ENCODE results near the gene KIF6.
A peak's percentile ranks its signal among the peaks of the same experiment; 100 is the strongest.

Gene KIF6

DNA sequence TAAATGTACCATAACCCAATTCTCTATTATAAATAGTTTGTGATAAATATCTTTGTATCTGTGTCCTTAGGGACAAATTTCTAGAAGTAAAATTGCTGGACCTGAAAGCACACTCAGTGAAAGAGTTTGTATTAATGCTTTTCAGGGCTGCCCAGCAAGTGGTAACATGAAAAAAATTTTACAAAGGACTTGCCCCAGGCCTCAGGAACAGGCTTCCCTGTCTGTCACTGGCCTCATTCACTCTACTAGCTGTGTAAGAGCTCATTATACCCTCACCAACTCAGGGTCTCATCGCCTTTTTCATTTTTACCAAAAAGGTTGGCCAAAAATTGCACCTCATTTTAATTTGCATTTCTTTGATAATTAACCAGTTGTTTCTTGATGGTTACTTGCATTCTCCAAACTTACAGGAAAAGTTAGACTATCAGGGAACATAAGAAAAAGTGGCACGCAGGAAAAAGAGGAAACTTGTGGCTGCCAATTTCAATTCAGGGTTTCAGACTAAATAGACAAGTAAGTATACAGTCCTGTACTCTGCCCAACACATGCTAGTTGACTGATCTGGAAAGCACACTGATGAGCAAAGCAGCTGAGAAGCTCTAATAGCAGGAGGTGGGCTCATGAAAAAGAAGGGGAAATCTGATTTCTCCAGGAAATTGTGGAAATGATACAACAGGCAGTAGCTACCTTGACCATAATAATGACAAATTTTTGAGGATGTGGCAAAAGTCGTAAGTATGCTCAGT, 161.5 kb downstream of the KIF6 start:
- TF ChIP-seq, protein P1, sequence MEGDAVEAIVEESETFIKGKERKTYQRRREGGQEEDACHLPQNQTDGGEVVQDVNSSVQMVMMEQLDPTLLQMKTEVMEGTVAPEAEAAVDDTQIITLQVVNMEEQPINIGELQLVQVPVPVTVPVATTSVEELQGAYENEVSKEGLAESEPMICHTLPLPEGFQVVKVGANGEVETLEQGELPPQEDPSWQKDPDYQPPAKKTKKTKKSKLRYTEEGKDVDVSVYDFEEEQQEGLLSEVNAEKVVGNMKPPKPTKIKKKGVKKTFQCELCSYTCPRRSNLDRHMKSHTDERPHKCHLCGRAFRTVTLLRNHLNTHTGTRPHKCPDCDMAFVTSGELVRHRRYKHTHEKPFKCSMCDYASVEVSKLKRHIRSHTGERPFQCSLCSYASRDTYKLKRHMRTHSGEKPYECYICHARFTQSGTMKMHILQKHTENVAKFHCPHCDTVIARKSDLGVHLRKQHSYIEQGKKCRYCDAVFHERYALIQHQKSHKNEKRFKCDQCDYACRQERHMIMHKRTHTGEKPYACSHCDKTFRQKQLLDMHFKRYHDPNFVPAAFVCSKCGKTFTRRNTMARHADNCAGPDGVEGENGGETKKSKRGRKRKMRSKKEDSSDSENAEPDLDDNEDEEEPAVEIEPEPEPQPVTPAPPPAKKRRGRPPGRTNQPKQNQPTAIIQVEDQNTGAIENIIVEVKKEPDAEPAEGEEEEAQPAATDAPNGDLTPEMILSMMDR (IDR thresholded peaks at IDR 0.05; ENCODE audit: low read depth, low read length, missing control alignments), result no peak
- in situ Hi-C loops (cut with HindIII; ENCODE audit: low sequenced_read_pairs), result no loop called here
- H3K4me3 ChIP-seq (ENCODE audit: low read depth, low read length), result no peak overlapping the region
- no peak for DNase-seq (ENCODE audit: low read depth)

DNA sequence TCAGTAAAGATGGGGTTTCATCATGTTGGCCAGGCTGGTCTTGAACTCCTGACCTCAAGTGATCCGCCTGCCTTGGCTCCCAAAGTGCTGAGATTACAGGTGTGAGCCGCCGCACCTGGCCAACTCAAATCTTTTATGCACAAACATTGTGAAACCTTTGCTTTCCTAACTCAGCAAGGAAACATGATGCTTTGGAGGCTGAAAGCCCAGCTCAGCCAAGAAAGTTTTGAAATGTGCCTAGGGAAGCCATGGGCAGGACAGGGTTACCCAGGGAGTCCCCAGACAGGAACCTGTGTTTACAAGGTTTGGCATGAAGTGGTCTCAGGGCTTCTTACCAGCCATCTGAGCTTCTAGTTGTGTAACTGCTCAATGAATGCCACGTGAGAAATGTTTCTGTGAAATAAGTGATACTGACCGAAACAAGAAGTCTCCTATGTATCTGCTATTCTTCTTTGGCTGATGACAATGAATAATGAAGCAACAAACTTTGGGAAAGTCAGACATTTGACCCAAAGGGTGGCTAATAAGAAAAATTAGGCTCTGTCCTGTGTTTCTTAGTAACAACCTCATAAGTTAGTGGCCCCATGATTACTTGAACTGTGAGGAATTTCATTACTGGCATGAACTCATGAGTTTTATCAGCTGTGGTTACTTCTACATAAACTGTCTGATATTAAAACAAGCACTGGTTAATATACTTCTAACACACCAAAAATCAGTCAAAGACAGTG, 163.5 kb downstream of the KIF6 start:
- H3K4me3 ChIP-seq (ENCODE audit: low read depth, low read length), result no peak overlapping the region
- DNase-seq (ENCODE audit: low read depth), result no peak
- TF ChIP-seq, protein P1 (IDR thresholded peaks at IDR 0.05; ENCODE audit: low read depth, low read length, missing control alignments), result no peak
- in situ Hi-C loops (cut with HindIII; ENCODE audit: low sequenced_read_pairs), result no loop called here

DNA sequence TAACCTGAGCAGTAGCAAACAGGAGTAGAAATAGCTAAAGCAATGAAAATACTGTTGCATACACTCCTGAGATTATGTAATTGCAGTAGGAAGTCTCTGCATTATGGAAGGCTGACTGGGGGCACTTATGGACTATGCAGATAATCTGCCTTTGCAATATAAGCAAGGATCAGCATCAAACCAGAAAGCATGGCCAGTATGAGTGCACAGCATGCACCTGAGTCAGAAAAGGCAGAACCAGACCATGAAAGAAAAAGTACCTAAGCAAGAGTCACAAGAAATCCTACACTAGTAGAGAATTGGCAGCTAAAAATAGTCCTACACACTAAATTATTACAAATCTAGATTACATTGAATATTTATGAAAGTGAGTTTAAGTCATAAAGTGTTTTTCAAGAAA, 164.3 kb downstream of the KIF6 start:
- no peak for DNase-seq (ENCODE audit: low read depth)
- in situ Hi-C loops (cut with HindIII; ENCODE audit: low sequenced_read_pairs), result no loop called here
- TF ChIP-seq, protein P1 (IDR thresholded peaks at IDR 0.05; ENCODE audit: low read depth, low read length, missing control alignments), result no peak
- H3K4me3 ChIP-seq (ENCODE audit: low read depth, low read length), result no peak overlapping the region

DNA sequence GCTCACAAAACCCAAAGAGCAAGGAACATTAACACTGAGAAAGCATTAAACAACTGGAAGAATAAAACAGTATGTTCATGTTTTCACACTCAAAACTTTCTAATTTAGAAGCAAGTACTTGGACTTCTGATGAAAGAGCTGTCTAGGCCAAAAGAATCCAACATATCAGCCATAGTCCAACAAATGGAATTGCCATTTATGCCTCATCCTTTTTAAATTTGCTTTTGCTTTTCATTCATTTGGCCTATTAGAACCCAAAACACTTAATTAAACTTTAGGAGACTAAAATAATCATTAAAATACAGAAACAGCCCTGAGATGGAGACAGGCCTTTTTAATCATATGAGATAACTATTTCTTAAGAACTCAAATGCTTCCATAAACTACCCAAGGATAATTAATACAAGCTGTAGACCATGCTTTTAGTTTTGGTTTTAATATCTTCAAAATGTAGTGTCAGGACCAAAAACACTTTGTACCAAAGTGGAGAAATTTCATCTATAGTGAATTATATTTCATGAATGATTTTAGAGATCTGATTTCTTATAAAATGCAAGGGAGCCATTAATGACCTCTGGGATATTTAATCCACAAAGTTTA, 166.5 kb downstream of the KIF6 start:
- DNase-seq (ENCODE audit: low read depth), result no peak
- TF ChIP-seq, protein P1 (IDR thresholded peaks at IDR 0.05; ENCODE audit: low read depth, low read length, missing control alignments), result no peak
- in situ Hi-C loops (cut with HindIII; ENCODE audit: low sequenced_read_pairs), result no loop called here
- no peak overlapping the region for H3K4me3 ChIP-seq (ENCODE audit: low read depth, low read length)

DNA sequence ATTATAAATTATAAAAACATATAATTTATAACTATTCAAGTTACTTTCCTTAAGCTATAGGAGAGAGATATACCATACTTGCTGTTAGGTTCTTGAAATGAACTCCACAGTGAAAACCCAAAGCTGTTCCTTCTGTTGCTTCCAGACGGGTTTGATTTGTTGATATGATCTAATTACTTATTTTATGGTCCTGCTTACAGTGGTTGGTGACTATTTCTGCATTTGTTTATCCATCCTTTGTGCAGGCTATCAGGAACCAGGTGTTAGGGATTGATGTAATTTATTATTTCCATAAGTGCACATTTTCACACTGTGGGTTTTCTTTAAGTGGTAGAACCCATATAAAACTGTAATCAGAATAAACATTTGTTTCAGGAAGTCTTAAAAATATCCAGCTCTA, 167.1 kb downstream of the KIF6 start:
- TF ChIP-seq, protein P1 (IDR thresholded peaks at IDR 0.05; ENCODE audit: low read depth, low read length, missing control alignments), result no peak
- in situ Hi-C loops (cut with HindIII; ENCODE audit: low sequenced_read_pairs), result no loop called here
- DNase-seq (ENCODE audit: low read depth), result no peak
- H3K4me3 ChIP-seq (ENCODE audit: low read depth, low read length), result no peak overlapping the region

DNA sequence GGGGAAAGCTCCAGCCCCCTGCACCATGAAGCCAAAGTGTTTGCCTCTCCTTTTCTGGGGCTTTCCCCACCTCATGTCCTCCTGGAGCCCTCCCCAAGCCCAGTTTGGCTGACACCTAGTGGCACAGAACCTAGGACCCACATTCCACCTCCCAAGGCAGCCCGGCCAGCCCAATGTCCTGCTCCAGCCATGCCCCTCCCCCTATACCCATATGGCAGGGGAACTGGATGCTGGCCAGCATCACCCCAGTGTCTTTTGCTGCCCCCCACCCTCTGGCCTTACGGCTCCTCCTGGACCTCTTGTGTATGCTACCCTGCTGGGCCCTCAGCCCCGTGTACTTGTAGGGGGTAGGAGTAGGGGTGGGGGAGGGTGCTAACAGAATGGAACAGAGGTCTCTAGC, 170.1 kb downstream of the KIF6 start:
- no peak for DNase-seq (ENCODE audit: low read depth)
- TF ChIP-seq, protein P1 (IDR thresholded peaks at IDR 0.05; ENCODE audit: low read depth, low read length, missing control alignments), result peak; percentile 6
- no peak overlapping the region for H3K4me3 ChIP-seq (ENCODE audit: low read depth, low read length)
- in situ Hi-C loops (cut with HindIII; ENCODE audit: low sequenced_read_pairs), result no loop called here
